ENCODE results near the gene DIP2C. TPM values are rescaled to one million over a fixed set of nuclear protein-coding genes. Genes with fewer than 3 reads are reported as not detected.

DIP2C gene
- polyA plus RNA-seq, 1 of the 3 experiments (the other 2 are of a cell fraction), result 8.7 TPM

DNA sequence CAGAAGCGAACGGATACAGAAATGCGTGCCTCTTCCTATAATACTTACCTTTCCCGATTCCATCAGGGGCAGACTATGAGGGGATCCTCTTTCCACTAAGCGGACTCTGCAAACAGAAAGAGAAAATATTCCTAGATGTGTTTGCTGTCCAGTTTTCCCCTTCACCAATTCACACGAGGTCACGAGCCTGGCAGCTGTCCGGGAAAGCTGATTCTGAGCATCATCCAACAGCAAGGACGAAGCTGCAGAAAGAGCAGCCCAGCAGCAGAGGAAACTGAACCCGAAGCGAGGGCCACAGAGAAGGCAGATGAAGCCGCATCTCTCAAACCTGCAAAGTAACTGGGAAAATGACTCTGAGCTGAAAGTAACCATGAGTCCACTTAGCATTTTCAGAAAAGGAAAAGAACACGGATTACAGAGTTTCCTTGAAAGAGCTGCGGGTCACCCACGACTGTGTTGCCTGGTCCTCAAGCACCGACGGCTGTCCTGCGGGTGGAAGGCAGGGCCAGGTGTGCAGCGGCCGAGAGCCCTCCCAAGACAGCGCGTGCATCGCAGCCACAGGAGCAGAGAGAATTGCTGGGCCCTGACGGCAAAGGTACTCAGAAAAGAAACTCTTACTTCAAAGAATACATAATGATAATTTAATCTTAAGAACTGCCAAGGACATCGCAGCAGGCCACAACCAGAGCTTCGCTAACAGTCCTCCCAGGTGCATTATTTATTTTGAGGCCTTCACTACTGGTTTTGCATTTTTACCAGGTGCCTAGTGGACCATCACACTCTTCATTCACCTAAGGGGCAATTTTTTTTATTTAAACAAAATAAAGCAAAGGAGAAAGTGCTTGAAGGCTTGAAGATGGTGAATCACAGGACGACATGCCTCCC lies 400.9 kb downstream of the DIP2C start:
- CTCF ChIA-PET, result interaction anchor here (0.7 to 1.6 kb wide), 3 partner anchors 21 to 504 kb away, joined by 3 read pairs; no protein-coding TSS in a partner anchor
- H3K9me2 ChIP-seq, result no peaks in the 10 kb centered on the region

More for the DNA sequence above, 400.9 kb downstream of the DIP2C start:
- TF ChIP-seq TAF1 (IDR thresholded peaks at IDR 0.05; ENCODE audit: borderline replicate concordance, low read depth, low read length), result no peak
- no peak for TF ChIP-seq MXI1 (IDR thresholded peaks at IDR 0.05; ENCODE audit: low read depth, low read length)
- TF ChIP-seq TCF12 (IDR thresholded peaks at IDR 0.05), result no peak
- no peak for TF ChIP-seq YY1 (IDR thresholded peaks at IDR 0.05; ENCODE audit: low read depth)
- TF ChIP-seq GATA2 (CRISPR knock-in tag; IDR thresholded peaks at IDR 0.05), result no peak
- TF ChIP-seq NRF1 (IDR thresholded peaks at IDR 0.05; ENCODE audit: low read depth, low read length), result no peak
- TF ChIP-seq, protein P1, sequence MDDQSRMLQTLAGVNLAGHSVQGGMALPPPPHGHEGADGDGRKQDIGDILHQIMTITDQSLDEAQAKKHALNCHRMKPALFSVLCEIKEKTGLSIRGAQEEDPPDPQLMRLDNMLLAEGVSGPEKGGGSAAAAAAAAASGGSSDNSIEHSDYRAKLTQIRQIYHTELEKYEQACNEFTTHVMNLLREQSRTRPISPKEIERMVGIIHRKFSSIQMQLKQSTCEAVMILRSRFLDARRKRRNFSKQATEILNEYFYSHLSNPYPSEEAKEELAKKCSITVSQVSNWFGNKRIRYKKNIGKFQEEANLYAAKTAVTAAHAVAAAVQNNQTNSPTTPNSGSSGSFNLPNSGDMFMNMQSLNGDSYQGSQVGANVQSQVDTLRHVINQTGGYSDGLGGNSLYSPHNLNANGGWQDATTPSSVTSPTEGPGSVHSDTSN (IDR thresholded peaks at IDR 0.05), result no peak
- TF ChIP-seq, protein P2, sequence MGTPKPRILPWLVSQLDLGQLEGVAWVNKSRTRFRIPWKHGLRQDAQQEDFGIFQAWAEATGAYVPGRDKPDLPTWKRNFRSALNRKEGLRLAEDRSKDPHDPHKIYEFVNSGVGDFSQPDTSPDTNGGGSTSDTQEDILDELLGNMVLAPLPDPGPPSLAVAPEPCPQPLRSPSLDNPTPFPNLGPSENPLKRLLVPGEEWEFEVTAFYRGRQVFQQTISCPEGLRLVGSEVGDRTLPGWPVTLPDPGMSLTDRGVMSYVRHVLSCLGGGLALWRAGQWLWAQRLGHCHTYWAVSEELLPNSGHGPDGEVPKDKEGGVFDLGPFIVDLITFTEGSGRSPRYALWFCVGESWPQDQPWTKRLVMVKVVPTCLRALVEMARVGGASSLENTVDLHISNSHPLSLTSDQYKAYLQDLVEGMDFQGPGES (IDR thresholded peaks at IDR 0.05; ENCODE audit: low read depth, low read length), result no peak
- TF ChIP-seq, protein P3, sequence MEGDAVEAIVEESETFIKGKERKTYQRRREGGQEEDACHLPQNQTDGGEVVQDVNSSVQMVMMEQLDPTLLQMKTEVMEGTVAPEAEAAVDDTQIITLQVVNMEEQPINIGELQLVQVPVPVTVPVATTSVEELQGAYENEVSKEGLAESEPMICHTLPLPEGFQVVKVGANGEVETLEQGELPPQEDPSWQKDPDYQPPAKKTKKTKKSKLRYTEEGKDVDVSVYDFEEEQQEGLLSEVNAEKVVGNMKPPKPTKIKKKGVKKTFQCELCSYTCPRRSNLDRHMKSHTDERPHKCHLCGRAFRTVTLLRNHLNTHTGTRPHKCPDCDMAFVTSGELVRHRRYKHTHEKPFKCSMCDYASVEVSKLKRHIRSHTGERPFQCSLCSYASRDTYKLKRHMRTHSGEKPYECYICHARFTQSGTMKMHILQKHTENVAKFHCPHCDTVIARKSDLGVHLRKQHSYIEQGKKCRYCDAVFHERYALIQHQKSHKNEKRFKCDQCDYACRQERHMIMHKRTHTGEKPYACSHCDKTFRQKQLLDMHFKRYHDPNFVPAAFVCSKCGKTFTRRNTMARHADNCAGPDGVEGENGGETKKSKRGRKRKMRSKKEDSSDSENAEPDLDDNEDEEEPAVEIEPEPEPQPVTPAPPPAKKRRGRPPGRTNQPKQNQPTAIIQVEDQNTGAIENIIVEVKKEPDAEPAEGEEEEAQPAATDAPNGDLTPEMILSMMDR (IDR thresholded peaks at IDR 0.05), result no peak
- TF ChIP-seq RCOR1 (IDR thresholded peaks at IDR 0.05; ENCODE audit: low read length), result no peak
- no peak for TF ChIP-seq NFIC (IDR thresholded peaks at IDR 0.05; ENCODE audit: borderline replicate concordance)
- TF ChIP-seq SIN3A (IDR thresholded peaks at IDR 0.05; ENCODE audit: borderline replicate concordance, low read depth, low read length), result no peak
- no peak for TF ChIP-seq EZH2phosphoT487 (IDR thresholded peaks at IDR 0.05; ENCODE audit: borderline replicate concordance, low read depth)
- no peak for TF ChIP-seq POLR2AphosphoS5 (IDR thresholded peaks at IDR 0.05; ENCODE audit: low read depth, low read length)
- TF ChIP-seq, protein P4, sequence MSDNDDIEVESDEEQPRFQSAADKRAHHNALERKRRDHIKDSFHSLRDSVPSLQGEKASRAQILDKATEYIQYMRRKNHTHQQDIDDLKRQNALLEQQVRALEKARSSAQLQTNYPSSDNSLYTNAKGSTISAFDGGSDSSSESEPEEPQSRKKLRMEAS (IDR thresholded peaks at IDR 0.05; ENCODE audit: low read depth), result no peak
- no peak for TF ChIP-seq RAD21 (IDR thresholded peaks at IDR 0.05; ENCODE audit: low read length)
- no peak for TF ChIP-seq FOXJ3 (CRISPR knock-in tag; IDR thresholded peaks at IDR 0.05)
- H4K20me1 ChIP-seq (ENCODE audit: insufficient read depth), result no peaks in the 10 kb centered on the region
- no peak overlapping the region for H3K4me3 ChIP-seq (ENCODE audit: low read depth in 2 of 2, low read length in 1 of 2)
- peaks cover 0 to 12% of the 10 kb centered on the region in 2 experiments; a peak in 1 of 4 replicates for H3K4me1 ChIP-seq (ENCODE audit: control insufficient read depth in 1 of 2, insufficient read depth in 2 of 2, low read depth in 1 of 2, low read length in 1 of 2)
- WGBS (ENCODE audit: low lambda C conversion rate), result 95% methylated on average over 26 of the region's 27 CpGs
- H3K36me3 ChIP-seq (replicated peaks in 1 of 2; ENCODE audit: control insufficient read depth in 1 of 2, insufficient read depth in 2 of 2, low read length in 1 of 2), result peaks cover 15 to 46% of the 10 kb centered on the region in 2 experiments
- no peaks in the 10 kb centered on the region for H3K27me3 ChIP-seq (ENCODE audit: insufficient read depth)
- H3F3A ChIP-seq (replicated peaks; ENCODE audit: insufficient read depth), result peaks cover 8% of the 10 kb centered on the region
- DNase-seq, result no peak
- no peak overlapping the region for H2AFZ ChIP-seq (ENCODE audit: low read depth)
- H3K4me2 ChIP-seq, result no peak overlapping the region
- H3K9ac ChIP-seq, result no peak overlapping the region
- no peaks in the 10 kb centered on the region for H3K79me2 ChIP-seq (ENCODE audit: insufficient read depth)
- no peaks in the 10 kb centered on the region for H3K9me3 ChIP-seq
- POLR2A ChIA-PET, result no interaction called here
- H3K27ac ChIP-seq (ENCODE audit: low read depth in 2 of 2, low read length in 1 of 2), result no peak overlapping the region
